Measurements from ENCODE around the gene CCSER2. TPM values are rescaled to one million over a fixed set of nuclear protein-coding genes. Genes with fewer than 3 reads are reported as not detected.

CCSER2 gene
- total and polyA plus RNA-seq, 2 donors (not counting 1 experiment from before 2014, with no cell fraction given), result 6.0 to 45.9 TPM

DNA sequence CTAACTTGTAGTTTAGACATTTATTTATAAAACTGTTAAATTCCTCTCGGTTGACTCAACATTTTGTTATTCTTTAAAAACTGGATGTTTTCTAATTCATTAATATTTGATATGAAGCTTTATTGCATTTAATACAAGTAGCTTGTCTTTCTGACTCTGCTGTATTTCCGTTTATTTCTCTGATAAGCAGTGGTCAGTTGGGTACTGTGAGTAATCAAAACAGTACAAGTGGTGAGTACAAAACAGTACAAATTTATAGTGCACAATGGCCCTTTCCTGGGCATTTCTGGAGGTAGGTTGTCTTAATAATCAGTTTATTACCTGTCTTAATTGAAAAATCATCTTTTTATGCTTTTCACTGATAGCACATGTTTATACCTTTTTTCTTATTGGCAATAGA, 182.7 kb downstream of the CCSER2 start:
- no peak overlapping the region for H3K27ac ChIP-seq (ENCODE audit: low read length in 2 of 2)
- peaks cover 3 to 15% of the 10 kb centered on the region in 2 experiments for H3K36me3 ChIP-seq (replicated peaks in 1 of 2; ENCODE audit: control extremely low read depth in 1 of 2, control insufficient read depth in 1 of 2, extremely low read depth in 1 of 2, insufficient read depth in 2 of 2, low read length in 1 of 2)
- DNase-seq (no peak), ATAC-seq (ENCODE audit: low read depth) (no peak)
- no peaks in the 10 kb centered on the region for H3K27me3 ChIP-seq (replicated peaks in 1 of 4; ENCODE audit: control extremely low read depth in 1 of 4, control insufficient read depth in 3 of 4, insufficient read depth in 4 of 4, low read length in 3 of 4)
- Mint-ChIP-seq H3K27me3 (no peaks in the 10 kb centered on the region), H3K27ac (no peak overlapping the region), H3K4me3 (no peak overlapping the region), H3K4me1 (no peaks in the 10 kb centered on the region), H3K9me3 (ENCODE audit: insufficient read depth) (no peaks in the 10 kb centered on the region)
- WGBS (ENCODE audit: insufficient coverage), result no CpG with 5 or more reads among the region's 2 CpGs
- H3K4me3 ChIP-seq (ENCODE audit: control extremely low read depth in 1 of 5, extremely low read depth in 1 of 5, insufficient read depth in 1 of 5, low read depth in 2 of 5, low read length in 4 of 5), result no peak overlapping the region
- no peak overlapping the region for H2AFZ ChIP-seq (ENCODE audit: insufficient read depth, low read depth, low read length, poor library complexity, severe bottlenecking)
- POLR2A ChIA-PET, result no interaction called here
- intact Hi-C loops (cut with micrococcal nuclease), result no loop called here
- H3K79me2 ChIP-seq (ENCODE audit: control insufficient read depth, insufficient read depth, low read length), result no peaks in the 10 kb centered on the region
- CTCF ChIA-PET, result no interaction called here
- TF ChIP-seq, protein P1, sequence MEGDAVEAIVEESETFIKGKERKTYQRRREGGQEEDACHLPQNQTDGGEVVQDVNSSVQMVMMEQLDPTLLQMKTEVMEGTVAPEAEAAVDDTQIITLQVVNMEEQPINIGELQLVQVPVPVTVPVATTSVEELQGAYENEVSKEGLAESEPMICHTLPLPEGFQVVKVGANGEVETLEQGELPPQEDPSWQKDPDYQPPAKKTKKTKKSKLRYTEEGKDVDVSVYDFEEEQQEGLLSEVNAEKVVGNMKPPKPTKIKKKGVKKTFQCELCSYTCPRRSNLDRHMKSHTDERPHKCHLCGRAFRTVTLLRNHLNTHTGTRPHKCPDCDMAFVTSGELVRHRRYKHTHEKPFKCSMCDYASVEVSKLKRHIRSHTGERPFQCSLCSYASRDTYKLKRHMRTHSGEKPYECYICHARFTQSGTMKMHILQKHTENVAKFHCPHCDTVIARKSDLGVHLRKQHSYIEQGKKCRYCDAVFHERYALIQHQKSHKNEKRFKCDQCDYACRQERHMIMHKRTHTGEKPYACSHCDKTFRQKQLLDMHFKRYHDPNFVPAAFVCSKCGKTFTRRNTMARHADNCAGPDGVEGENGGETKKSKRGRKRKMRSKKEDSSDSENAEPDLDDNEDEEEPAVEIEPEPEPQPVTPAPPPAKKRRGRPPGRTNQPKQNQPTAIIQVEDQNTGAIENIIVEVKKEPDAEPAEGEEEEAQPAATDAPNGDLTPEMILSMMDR (IDR thresholded peaks at IDR 0.05), result no peak
- no peak for TF ChIP-seq EZH2 (IDR thresholded peaks at IDR 0.05; ENCODE audit: borderline replicate concordance, insufficient read depth, low read depth, low read length, poor library complexity, severe bottlenecking)
- H3K4me2 ChIP-seq (replicated peaks; ENCODE audit: low read depth, low read length, poor library complexity, severe bottlenecking), result no peak overlapping the region
- H4K20me1 ChIP-seq (ENCODE audit: control insufficient read depth, insufficient read depth, low read length, poor library complexity, severe bottlenecking), result no peaks in the 10 kb centered on the region
- no peaks in the 10 kb centered on the region for H3K4me1 ChIP-seq (ENCODE audit: control insufficient read depth in 2 of 2, insufficient read depth in 2 of 2, low read length in 2 of 2)
- H3K9ac ChIP-seq (ENCODE audit: low read length), result no peak overlapping the region
- no peaks in the 10 kb centered on the region for H3K9me3 ChIP-seq (ENCODE audit: control extremely low read depth in 1 of 3, control insufficient read depth in 2 of 3, insufficient read depth in 1 of 3, low read length in 2 of 3)

DNA sequence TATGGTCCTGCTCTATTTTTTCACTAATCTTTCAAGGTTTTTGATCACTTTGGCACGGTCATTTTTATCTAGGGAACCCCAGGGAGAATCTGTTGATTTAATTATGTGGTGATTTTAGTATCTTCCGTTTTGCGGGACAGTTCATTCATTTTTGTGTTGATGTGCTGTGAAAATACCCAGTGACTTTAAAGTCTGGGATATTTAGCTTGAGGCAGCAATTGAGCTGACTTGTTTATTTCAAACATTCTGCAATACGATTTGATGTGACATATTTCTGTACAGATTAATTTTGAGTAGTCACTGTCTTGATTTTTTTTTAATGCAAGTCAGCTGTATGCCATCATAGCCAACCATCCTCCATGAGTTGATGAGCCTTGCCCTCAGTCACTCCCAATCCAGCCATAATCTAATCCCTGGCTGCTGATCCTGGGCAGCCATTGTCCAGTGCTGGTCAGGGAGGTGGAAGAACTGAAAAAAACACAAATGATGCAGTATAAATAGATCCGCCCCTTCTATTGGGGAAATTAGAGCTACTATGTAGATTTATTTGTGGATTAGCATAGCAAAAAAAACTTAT, 183.4 kb downstream of the CCSER2 start:
- WGBS (ENCODE audit: insufficient coverage), result 93% methylated on average over 2 of the region's 5 CpGs
- intact Hi-C loops (cut with micrococcal nuclease), result no loop called here

More for the DNA sequence above, 183.4 kb downstream of the CCSER2 start:
- Histone ChIP-seq H3K27me3 (replicated peaks in 1 of 4; ENCODE audit: control extremely low read depth in 1 of 4, control insufficient read depth in 3 of 4, insufficient read depth in 4 of 4, low read length in 3 of 4) (no peaks in the 10 kb centered on the region), H3K4me2 (replicated peaks; ENCODE audit: low read depth, low read length, poor library complexity, severe bottlenecking) (no peak overlapping the region), H3K27ac (ENCODE audit: low read length in 2 of 2) (no peak overlapping the region), H3K9ac (ENCODE audit: low read length) (no peak overlapping the region), H3K36me3 (replicated peaks in 1 of 2; ENCODE audit: control extremely low read depth in 1 of 2, control insufficient read depth in 1 of 2, extremely low read depth in 1 of 2, insufficient read depth in 2 of 2, low read length in 1 of 2) (peaks cover 3 to 15% of the 10 kb centered on the region in 2 experiments), H3K4me3 (ENCODE audit: control extremely low read depth in 1 of 5, extremely low read depth in 1 of 5, insufficient read depth in 1 of 5, low read depth in 2 of 5, low read length in 4 of 5) (no peak overlapping the region), H3K79me2 (ENCODE audit: control insufficient read depth, insufficient read depth, low read length) (no peaks in the 10 kb centered on the region), H4K20me1 (ENCODE audit: control insufficient read depth, insufficient read depth, low read length, poor library complexity, severe bottlenecking) (no peaks in the 10 kb centered on the region), H3K4me1 (ENCODE audit: control insufficient read depth in 2 of 2, insufficient read depth in 2 of 2, low read length in 2 of 2) (no peaks in the 10 kb centered on the region), H3K9me3 (ENCODE audit: control extremely low read depth in 1 of 3, control insufficient read depth in 2 of 3, insufficient read depth in 1 of 3, low read length in 2 of 3) (no peaks in the 10 kb centered on the region), H2AFZ (ENCODE audit: insufficient read depth, low read depth, low read length, poor library complexity, severe bottlenecking) (no peak overlapping the region)
- Mint-ChIP-seq H3K9me3 (ENCODE audit: insufficient read depth) (no peaks in the 10 kb centered on the region), H3K27me3 (no peaks in the 10 kb centered on the region), H3K27ac (no peak overlapping the region), H3K4me3 (no peak overlapping the region), H3K4me1 (no peaks in the 10 kb centered on the region)
- ChIA-PET CTCF (interaction anchor here (1.3 kb wide), 1 partner anchor 25 kb away, joined by 6 read pairs; no protein-coding TSS in a partner anchor), POLR2A (no interaction called here)
- no peak for DNase-seq
- TF ChIP-seq EZH2 (IDR thresholded peaks at IDR 0.05; ENCODE audit: borderline replicate concordance, insufficient read depth, low read depth, low read length, poor library complexity, severe bottlenecking), result no peak
- TF ChIP-seq, protein P1 (IDR thresholded peaks at IDR 0.05), result no peak
- no peak for ATAC-seq (ENCODE audit: low read depth)
